HG02763 (cell line): ENCODE results near the gene TPRG1L.
A peak's percentile ranks its signal among the peaks of the same experiment; 100 is the strongest.
"Not testable (repeated sequence)": the region's sequence is repeated elsewhere in the genome, so short reads cannot be mapped to it uniquely, and the experiment has no call there.

ENCODE experiments used
- ATAC-seq: cut with Tn5 transposase; IDR thresholded peaks from one replicate; pipeline ENCODE4 v1.9.1; 2021; ENCODE audit warnings: mild to moderate bottlenecking, moderate library complexity; ENCODE audit not compliant: unreplicated experiment

Gene TPRG1L

DNA sequence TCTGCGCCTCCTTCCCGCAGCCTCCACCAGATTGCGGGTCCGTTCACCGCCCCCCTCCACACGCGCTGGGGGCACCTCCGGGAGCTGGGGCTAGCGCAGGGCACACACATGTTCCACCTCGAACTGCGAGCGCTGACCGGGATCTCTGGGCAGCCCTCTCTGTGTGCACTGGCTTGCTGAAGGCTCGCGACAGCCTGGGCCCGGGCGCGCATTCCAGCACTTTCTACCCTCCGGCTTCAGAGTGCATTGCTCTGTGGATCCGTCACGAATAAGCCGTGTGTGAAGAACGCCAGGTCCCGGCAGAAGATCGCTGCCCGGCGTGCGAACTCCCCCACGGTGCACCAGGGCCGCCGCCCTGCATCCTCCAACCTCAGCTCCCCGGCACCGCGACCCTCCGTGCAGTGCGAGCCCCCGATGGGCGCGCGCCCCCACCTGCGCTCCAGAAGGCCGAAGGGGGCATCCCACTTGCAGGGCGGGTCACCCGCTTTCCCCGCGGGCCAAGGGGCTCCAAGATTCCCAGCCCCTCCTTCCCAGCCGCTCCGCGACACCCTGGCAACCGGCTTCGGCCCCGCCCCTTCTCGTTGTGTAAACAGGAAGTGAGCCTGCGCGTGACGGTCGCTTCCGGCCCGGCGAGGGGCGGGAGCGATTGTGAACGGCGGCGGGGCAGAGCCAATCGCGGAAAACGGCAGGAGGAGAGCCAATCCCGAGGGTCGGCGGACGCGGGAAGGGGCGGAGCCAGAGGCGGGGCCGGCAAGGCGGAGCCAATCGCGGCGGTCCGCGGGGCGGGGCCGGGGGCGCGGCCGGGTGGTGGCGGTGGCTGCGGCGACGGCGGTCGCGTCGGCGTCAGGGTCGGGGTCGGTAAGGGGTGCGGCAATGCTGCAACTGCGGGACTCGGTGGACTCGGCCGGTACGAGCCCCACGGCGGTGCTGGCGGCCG, at the start of gene TPRG1L:
TSS of gene TPRG1L (plus strand) at position 816 of the 937 bp plus-strand sequence. CDS start at position 874, 58 bp downstream.
- peak; percentile 95 for ATAC-seq

DNA sequence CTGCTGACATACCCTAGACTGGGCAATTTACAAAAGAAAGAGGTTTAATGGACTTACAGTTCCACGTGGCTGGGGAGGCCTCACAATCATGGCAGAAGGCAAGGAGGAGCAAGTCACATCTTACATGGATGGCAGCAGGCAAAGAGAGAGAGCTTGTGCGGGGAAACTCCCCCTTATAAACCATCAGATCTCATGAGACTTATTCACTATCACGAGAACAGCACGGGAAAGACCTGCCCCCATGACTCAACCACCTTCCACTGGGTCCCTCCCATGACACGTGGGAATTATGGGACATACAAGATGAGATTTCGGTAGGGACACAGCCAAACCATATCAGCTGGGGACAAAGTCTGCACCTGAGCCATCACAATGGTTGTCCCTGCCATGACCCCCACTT, 49.3 kb upstream of the TPRG1L start:
- ATAC-seq, result not testable (repeated sequence)

DNA sequence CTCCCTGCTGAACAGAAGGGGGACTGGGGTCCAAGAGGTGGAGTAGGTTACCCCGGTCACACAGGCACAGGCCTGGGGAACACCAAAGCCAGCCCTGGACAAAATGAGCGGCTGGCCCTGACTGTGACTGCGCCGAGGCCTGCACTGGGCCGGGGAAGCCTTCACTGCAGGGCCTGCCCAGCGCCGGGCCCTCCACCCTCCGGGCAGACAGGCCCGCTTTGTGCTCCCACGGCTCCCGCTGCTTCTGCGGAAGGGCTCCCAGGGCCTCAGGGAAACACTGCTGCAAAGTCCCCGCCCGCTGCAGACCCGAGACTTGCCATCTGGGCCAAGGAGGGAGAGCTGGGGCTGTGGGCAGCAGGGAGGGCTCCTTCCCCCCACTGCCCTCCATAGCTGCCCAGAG, 48.8 kb upstream of the TPRG1L start:
- no peak for ATAC-seq

DNA sequence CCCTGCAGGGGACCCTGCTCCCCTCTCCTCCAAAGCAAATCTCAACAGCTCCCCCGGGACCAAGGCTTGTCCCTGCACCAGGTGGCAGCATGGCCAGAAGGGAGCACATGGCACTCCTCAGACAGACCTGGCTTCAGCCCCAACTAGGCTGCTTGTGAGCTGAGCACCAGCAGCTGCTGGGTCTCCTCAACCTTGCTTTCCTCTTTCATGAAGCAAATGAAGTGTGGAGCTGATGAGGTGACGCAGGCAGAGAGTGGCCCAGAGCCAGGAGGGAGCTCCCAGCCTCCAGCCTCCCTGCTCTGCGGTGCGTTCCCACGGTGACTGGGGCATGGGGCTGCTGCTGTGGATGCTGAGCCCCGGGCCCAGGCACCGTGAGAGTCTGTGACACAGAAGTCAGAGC, 47.5 kb upstream of the TPRG1L start:
- ATAC-seq, result no peak

DNA sequence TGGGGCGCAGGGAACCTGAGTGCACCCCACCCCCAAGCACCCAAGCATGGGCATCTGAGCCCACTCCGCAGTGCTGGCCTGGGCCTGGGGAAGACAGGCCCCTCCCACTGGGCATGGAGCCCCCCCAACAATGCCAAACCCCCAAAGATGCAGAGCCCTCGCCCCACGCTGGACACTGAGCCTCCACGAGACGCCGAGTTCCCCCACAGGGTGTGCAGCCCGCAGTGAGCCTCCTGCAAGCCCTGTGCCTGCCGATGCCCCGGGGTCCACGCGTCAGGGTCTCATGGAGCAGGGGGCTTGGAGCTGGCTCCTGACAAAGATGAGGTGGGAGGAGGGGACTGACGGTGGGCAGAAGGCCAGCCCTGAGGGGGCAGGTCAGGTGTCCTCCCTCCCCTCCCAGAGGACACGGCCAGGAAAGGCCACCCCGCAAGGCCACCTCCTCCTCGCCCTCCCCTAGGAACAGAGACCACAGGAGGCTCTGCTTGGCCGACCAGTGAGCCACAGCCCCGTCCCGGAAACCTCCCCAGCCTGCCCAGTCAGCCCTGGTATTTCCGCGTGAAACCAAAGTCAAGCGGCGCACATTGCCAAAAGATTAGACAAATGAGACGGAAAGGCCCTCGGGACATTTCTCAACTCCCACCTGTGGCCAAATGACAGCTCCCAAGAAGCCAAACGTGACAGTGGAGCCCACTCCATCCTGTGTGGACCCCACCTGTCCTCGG, 46.9 kb upstream of the TPRG1L start:
- no peak for ATAC-seq

DNA sequence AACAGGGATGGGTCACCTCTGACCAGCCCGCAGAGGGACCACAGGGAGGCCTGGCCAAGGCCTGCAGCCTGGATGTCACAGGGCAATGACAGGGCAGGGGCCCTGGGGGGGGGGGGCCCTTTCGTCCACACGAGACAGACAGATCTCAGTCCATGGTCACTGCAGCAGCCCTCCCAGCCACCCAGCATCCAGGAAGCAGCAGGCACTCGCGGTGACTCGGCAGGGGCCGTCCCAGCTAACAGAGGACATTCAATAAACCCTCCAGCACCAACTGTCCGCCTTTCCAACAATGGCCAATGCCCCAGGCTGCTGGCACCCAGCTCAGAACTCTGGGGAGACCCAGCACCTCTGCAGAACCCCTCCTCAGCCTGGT, 46.4 kb upstream of the TPRG1L start:
- ATAC-seq, result no peak

DNA sequence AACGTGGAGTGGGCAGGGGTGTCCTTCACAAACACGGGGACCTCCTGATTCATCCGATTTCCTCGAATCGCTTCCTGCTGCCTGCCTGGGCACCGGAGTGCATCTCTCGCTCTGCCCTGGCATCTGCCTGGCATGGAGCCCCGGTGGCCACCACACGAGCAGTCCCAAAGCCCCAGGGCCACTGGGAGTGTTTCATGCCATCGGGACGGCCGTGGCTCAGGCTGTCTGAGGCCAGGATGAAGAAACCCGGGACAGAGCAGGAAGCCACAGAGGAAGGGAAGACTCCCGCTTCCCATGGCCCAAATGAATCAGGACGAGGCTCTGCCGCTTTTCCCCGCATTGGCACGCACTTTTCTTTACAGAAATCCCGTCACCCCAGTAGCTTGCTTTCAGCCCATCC, 45.9 kb upstream of the TPRG1L start:
- ATAC-seq, result no peak

DNA sequence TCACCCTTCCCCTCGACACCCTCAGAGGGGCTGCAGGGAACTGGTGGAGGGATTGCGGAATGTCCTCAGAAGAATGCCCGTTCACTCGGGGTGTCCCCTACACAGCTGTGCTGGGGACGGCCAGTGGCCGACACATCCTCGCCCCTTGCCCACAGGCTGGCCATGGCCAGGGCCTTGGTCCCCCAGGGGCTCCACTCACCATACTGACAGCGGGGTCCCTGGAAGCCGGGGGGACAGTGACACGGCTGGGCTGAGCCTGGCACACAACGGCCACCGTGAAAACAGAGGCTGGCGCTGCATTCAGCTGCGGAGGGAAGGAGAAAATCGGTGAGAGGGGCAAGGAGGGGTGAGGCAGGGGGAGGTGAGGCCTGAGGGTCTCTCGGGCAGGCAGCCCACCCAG, 45.2 kb upstream of the TPRG1L start:
- ATAC-seq, result no peak

DNA sequence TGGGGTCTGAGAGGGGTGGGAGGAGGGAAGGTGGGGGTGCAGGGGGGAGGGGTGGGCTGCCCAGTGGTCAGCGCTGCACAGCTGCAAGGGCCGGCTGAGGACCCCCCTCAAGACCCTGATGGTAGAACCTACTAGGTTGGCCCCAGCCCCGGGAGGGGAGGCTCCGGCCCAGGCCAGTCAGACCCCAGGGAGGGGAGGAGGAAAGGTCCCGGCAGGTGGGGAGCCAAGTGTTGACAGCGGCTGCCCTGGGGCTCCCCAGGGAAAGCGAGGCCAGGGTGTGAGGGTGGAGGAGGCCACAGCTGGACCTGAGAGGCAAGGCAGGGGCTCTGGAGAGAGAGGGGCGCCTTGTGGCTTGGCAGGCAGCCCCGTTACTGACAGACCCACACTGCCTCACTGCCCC, 44.6 kb upstream of the TPRG1L start:
- no peak for ATAC-seq

DNA sequence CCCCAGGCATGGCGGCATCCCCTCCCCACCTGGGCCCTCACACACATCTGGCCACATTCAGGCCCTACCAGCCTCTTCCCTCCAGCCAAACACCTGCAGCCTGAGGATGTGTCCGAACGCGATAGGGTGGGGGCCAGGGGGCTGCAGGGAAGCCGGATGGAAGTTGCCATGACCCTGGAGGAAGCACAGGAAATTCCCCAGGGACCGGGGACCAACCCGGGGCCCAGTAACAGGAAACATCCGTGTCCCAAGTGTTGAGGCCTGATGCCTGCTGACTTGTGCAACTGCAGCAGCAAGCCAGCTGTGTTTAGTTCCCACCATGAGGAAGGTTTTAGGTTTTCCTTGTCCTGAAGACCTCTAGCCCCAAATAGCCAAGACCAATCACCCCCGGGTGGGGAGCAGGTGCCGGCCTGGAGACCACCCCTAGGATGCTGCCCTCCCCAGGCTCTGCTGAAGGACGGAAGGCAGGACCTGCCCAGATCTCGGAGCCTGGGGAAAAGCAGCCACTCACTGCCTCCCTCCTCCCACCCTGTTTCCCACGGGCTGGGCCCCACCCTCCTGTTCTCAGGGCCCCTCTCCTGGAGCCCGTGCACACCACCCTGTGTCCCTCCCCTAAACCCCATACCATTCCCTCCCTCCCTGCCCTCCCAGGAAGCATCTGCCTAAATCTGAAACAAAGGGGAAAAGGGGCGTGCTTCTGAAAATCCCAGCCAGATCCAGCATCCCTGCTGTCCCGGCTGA, 43.3 kb upstream of the TPRG1L start:
- no peak for ATAC-seq

DNA sequence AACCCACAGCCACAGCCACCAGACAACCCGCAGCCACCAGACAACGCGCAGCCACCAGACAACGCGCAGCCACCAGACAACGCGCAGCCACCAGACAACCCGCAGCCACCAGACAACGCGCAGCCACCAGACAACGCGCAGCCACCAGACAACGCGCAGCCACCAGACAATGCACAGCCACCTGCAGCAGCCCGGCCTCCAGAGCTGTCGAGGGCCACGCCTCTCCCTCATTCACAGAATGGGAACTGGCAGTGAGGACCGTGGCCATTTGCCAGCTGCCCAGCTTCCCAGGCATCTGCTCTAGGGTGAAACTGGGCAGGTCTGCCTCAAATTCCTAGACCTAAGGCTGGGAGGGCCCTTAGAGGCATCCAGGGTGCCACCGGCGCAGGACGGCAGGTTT, 41.1 kb upstream of the TPRG1L start:
- not testable (repeated sequence) for ATAC-seq

DNA sequence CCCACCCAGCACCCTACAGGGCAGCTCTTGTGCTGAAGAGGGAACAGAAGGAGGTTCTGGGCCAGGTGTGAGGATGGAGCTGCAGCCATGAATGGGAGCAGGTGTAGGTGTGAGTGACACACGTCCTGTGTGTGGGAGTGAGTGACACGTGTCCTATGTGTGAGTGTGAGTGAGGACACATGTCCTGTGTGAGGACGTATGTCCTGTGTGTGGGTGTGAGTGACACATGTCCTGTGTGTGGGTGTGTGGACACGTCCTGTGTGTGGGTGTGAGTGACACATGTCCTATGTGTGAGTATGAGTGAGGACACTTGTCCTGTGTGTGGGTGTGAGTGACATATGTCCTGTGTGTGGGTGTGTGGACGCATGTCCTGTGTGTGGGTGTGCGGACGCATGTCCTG, 39.9 kb upstream of the TPRG1L start:
- no peak for ATAC-seq

DNA sequence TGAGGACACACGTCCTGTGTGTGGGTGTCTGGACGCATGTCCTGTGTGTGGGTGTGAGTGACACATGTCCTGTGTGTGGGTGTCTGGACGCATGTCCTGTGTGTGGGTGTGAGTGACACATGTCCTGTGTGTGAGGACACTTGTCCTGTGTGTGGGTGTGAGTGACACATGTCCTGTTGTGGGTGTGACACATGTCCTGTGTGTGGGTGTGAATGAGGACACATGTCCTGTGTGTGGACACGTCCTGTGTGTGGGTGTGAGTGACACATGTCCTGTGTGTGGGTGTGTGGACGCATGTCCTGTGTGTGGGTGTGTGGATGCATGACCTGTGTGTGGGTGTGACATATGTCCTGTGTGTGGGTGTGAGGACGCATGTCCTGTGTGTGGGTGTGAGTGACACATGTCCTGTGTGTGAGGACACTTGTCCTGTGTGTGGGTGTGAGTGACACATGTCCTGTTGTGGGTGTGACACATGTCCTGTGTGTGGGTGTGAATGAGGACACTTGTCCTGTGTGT, 39.4 kb upstream of the TPRG1L start:
- ATAC-seq, result not testable (repeated sequence)

DNA sequence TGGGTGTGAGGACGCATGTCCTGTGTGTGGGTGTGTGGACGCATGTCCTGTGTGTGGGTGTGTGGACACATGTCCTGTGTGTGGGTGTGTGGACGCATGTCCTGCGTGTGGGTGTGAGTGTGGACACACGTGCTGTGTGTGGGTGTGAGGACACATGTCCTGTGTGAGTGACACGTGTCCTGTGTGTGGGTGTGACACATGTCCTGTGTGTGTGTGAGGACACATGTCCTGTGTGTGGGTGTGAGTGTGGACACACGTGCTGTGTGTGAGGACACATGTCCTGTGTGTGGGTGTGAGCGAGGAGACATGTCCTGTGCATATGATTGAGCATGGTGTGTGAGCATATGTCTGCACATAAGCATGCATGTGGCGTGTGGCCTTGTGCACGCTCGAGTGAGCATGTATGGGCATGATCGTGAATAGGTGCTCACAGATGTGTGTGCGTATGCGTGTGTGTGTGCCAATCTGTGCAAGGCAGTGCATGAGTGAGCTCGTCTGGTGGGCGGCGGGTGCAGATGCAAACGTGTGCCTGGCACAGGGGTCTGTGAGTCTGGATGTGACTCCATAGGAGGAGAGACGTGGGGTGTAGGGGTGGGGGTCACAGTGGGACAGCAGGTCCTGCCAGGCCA, 38.8 kb upstream of the TPRG1L start:
- no peak for ATAC-seq

DNA sequence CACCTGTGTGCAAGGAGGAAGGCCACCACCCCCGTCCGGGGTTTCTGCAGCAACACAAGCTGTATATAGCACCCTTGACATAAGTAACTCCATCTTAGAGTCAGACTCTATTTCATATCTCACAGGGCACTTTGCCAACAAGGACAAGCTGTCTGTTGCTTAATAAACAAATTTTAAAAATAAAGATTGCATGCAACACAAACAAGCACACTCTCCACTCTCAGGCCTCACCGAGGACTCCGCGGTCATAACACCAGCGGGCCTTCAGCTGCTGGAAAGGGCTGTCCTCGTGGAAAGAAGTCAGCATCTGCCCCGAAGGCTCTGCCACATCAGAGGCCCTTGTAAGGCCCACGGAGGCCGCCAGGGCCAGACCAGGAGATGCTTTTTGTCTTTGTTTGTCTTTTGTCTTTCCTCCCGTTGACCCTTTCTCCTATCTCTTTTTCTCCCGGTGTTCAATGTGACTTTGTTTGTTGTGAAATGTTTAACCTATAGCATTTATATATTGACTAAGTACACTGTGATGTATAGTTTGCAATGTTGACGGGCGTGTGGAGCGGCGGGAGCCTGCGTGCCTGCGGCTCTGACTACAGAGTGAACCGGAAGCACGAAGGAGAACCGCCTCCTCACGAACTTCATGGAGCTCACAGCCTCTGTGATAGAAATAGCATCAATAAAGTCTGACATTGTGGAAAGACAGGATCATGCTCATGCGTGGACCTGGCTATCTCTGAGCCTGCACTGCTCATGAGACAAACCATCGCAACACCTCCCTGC, 37.6 kb upstream of the TPRG1L start:
- ATAC-seq, result no peak

DNA sequence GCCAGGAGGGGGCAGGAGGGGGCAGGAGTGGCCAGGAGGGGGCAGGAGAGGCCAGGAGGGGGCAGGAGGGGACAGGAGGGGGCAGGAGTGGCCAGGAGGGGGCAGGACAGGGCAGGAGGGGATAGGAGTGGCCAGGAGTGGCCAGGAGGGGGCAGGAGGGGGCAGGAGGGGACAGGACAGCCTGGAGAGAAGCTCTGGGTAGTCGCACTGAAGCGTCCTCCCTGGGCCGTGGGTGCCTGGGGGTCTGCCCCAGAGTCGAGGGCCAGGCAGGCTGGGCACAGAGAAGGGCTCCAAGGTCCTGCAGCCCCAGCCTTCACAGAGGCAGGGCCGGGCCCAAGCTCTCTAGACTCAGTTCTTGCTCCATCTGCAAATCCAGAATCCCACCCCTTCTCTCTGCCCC, 36.4 kb upstream of the TPRG1L start:
- no peak for ATAC-seq

DNA sequence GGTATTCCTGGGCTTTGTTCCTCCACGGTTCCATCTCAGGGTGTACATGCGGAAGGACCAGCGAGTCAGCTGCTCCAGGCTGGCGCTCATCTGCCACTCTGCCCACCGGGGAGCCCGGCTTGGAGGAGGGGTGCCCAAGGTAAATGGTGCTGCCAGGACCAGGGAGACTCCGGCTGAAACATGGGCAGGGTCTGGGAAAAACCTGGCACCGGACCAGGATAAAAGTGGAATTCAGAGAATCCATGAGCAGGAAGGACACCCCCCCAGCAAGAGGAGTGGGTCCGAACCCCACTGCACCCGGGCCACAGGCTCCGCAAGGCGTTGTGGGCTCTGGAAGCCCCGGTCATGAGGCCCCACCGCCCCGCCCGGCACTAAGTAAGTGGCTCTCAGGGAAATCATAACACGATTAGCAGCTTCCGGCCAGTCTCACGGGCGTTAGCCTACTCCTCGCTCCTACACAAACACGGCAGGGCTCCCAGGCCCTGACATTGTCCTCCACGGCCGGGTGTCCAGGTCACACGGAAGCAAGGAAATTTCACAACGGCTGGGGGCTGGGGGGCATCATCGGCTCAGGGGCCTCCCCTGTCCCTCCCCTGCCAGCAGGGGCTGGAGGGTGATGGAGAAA, 34.6 kb upstream of the TPRG1L start:
- no peak for ATAC-seq

DNA sequence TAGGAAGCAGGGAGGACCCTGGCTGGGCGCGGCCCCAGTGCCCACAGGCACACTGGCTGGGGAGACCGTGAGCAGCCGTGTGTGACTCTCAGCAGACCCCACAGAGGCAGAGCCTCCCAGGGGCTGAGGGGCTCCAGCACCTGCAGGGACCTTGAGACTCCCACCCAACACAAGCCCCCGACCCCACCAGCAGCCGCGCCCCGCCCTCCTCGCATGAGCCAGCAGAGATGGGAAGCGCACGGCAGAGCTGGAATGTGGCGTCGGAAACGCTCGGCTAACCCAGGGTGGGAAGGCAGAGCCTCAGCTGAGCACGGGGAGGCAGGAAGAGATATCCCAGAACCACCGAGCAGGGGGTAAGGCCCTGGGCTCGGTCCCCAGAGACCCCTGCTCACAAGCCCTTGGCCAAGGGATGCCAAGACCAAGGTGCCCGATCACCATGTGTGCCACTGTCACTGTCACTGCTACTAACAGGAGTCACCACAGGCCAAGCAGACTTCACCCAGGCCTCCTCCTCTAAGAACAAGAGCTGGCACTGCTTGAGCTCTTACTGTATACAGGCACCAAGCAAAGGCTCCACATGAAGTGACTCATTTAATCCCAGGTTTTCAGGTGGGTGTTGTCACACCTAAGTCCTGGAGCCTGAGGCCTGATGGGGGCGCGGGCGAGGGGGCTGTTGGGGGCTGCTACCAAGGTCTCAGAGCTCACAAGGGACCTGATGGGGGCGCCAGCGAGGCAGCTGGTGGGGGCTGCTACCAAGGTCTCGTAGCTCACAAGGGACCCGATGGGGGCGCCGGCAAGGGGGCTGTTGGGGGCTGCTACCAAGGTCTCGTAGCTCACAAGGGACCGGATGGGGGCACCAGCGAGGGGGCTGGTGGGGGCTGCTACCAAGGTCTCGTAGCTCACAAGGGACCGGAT, 33.6 kb upstream of the TPRG1L start:
- ATAC-seq, result no peak

DNA sequence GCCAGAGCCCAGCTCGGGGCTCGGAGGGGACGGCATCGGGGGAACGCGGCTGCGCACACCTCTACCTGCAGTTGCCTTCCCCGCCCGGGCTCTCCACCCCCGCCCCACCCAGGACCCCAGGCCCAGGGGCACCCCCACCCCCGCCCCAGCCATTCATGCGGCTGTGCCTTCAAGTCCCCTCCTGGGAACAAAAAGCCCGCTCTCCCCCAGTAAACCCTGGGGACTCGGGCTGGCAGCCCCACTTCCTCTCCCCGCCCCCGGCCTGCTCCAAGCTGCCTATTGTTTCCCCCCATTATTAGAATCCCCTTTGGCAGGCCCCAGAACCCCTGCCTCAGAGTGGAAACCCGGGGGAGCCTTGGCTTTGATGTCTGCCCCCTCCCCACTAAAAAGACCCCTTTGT, 31.5 kb upstream of the TPRG1L start:
- ATAC-seq, result no peak
